H9 (cell line): Measurements from ENCODE around the gene VPS13A. TPM values are rescaled to one million over a fixed set of nuclear protein-coding genes. Genes with fewer than 3 reads are reported as not detected.

Experiments used
- DNase-seq: peaks from one replicate; pipeline ENCODE4 v3.0.0-alpha.2; 2017
- H2AFZ ChIP-seq: one replicate; pipeline ENCODE4 v1.6.1; 2013; ENCODE audit warnings: mild to moderate bottlenecking, low read length, control low read depth, moderate library complexity
- H2AK5ac ChIP-seq: 2 replicates; pipeline ENCODE4 v1.6.1; 2013; ENCODE audit warnings: low read length, control low read depth, mixed read lengths; ENCODE audit not compliant: insufficient read length
- H2BK120ac ChIP-seq: one replicate; pipeline ENCODE4 v1.6.1; 2013; ENCODE audit warnings: low read depth, mild to moderate bottlenecking, low read length, control low read depth, inconsistent platforms; ENCODE audit not compliant: poor library complexity, severe bottlenecking
- H2BK12ac ChIP-seq: 2 replicates; pipeline ENCODE4 v1.6.1; 2013; ENCODE audit warnings: low read length, control low read depth, mixed read lengths, low read depth; ENCODE audit not compliant: insufficient read length
- H2BK15ac ChIP-seq: 2 replicates; pipeline ENCODE4 v1.6.1; 2013; ENCODE audit warnings: low read depth, low read length, control low read depth
- H2BK20ac ChIP-seq: one replicate; pipeline ENCODE4 v1.6.1; 2013; ENCODE audit warnings: low read depth, mild to moderate bottlenecking, low read length, control low read depth, inconsistent platforms; ENCODE audit not compliant: poor library complexity, severe bottlenecking
- H2BK5ac ChIP-seq: 2 replicates; pipeline ENCODE4 v1.6.1; 2013; ENCODE audit warnings: low read length, control low read depth, mixed read lengths; ENCODE audit not compliant: insufficient read length
- H3K14ac ChIP-seq: 2 replicates; pipeline ENCODE4 v1.6.1; 2013; ENCODE audit warnings: low read length, control low read depth; ENCODE audit not compliant: insufficient read depth
- H3K18ac ChIP-seq: 2 replicates; pipeline ENCODE4 v1.6.1; 2013; ENCODE audit warnings: low read depth, mild to moderate bottlenecking, mixed read lengths, low read length, control low read depth; ENCODE audit not compliant: insufficient read length
- H3K23ac ChIP-seq: 2 replicates; pipeline ENCODE4 v1.6.1; 2013; ENCODE audit warnings: low read length, control low read depth, mixed read lengths, low read depth; ENCODE audit not compliant: insufficient read length
- H3K23me2 ChIP-seq: 2 replicates; pipeline ENCODE4 v1.6.1; 2013; ENCODE audit warnings: low read depth, mild to moderate bottlenecking, mixed read lengths, low read length, control low read depth; ENCODE audit not compliant: insufficient read length, poor library complexity, severe bottlenecking
- H3K27ac ChIP-seq: 2 replicates; pipeline ENCODE4 v1.5.1; 2013; ENCODE audit warnings: low read length, control low read depth, mixed read lengths, low read depth; ENCODE audit not compliant: insufficient read length
- H3K27me3 ChIP-seq: 2 replicates; pipeline ENCODE4 v1.6.1; 2013; ENCODE audit warnings: low read length, control low read depth, inconsistent platforms; ENCODE audit not compliant: insufficient read depth
- H3K4ac ChIP-seq: 2 replicates; pipeline ENCODE4 v1.6.1; 2013; ENCODE audit warnings: low read depth, mild to moderate bottlenecking, control low read depth, inconsistent platforms, low read length, moderate library complexity
- H3K4me1 ChIP-seq: 2 replicates; pipeline ENCODE4 v1.6.1; 2013; ENCODE audit warnings: low read length, control low read depth, inconsistent platforms; ENCODE audit not compliant: insufficient read depth
- H3K4me2 ChIP-seq: 2 replicates; pipeline ENCODE4 v1.6.1; 2013; ENCODE audit warnings: low read length, control low read depth, mixed read lengths; ENCODE audit not compliant: insufficient read length, insufficient read depth
- H3K56ac ChIP-seq: 2 replicates; pipeline ENCODE4 v1.6.1; 2013; ENCODE audit warnings: low read depth, mild to moderate bottlenecking, mixed read lengths, low read length, control low read depth; ENCODE audit not compliant: insufficient read length
- H3K79me1 ChIP-seq: 2 replicates; pipeline ENCODE4 v1.6.1; 2013; ENCODE audit warnings: low read depth, mild to moderate bottlenecking, moderate library complexity, low read length, control low read depth, inconsistent platforms; ENCODE audit not compliant: insufficient read depth, poor library complexity, severe bottlenecking
- H3K79me2 ChIP-seq: 2 replicates; pipeline ENCODE4 v1.6.1; 2013; ENCODE audit warnings: low read length, control low read depth, inconsistent platforms; ENCODE audit not compliant: insufficient read depth
- H3K9ac ChIP-seq: 2 replicates; pipeline ENCODE4 v1.6.1; 2013; ENCODE audit warnings: low read length, control low read depth, mixed read lengths; ENCODE audit not compliant: insufficient read length; ENCODE audit errors: extremely low read depth
- H3K9me3 ChIP-seq: one replicate; pipeline ENCODE4 v1.6.1; 2013; ENCODE audit warnings: low read depth, low read length, inconsistent platforms; ENCODE audit not compliant: control insufficient read depth
- H3T11ph ChIP-seq: one replicate; pipeline ENCODE4 v1.6.1; 2013; ENCODE audit warnings: mild to moderate bottlenecking, low read length, control low read depth, inconsistent platforms
- H4K20me1 ChIP-seq: one replicate; pipeline ENCODE4 v1.6.1; 2013; ENCODE audit not compliant: control insufficient read depth, insufficient read length, insufficient read depth
- H4K5ac ChIP-seq: 2 replicates; pipeline ENCODE4 v1.6.1; 2013; ENCODE audit warnings: low read depth, mild to moderate bottlenecking, mixed read lengths, low read length, control low read depth; ENCODE audit not compliant: insufficient read length
- H4K8ac ChIP-seq: replicated peaks from 2 replicates; pipeline ENCODE4 v1.6.1; 2013; ENCODE audit warnings: low read length, control low read depth, mixed read lengths, low read depth; ENCODE audit not compliant: insufficient read length
- H4K91ac ChIP-seq: 2 replicates; pipeline ENCODE4 v1.6.1; 2013; ENCODE audit warnings: low read depth, mild to moderate bottlenecking, moderate library complexity, mixed read lengths, low read length, control low read depth; ENCODE audit not compliant: insufficient read length
- H3K27ac Mint-ChIP-seq, 3 experiments: 2 replicates in 2 of 3; 3 replicates in 1 of 3; pipeline ENCODE4 v1.8.0; 2020 to 2021; ENCODE audit warnings: mixed read lengths in 3 of 3, mild to moderate bottlenecking in 1 of 3, moderate library complexity in 1 of 3
- H3K27me3 Mint-ChIP-seq: 2 replicates; pipeline ENCODE4 v1.8.0; 2021; ENCODE audit warnings: low read depth, mild to moderate bottlenecking, moderate library complexity, mixed read lengths
- H3K36me3 Mint-ChIP-seq, 3 experiments: 2 replicates in 2 of 3; 3 replicates in 1 of 3; pipeline ENCODE4 v1.8.0; 2020 to 2021; ENCODE audit warnings: low read depth in 3 of 3, mixed read lengths in 3 of 3; ENCODE audit not compliant: insufficient read depth in 1 of 3
- H3K4me1 Mint-ChIP-seq, 2 experiments: 2 replicates each; pipeline ENCODE4 v1.8.0; 2020; ENCODE audit warnings: mixed read lengths in 2 of 2
- H3K4me3 Mint-ChIP-seq, 2 experiments: 2 replicates in 1 of 2; 3 replicates in 1 of 2; pipeline ENCODE4 v1.8.0; 2020 to 2021; ENCODE audit warnings: mild to moderate bottlenecking in 2 of 2, mixed read lengths in 2 of 2, moderate library complexity in 1 of 2
- H3K9me3 Mint-ChIP-seq, 2 experiments: 2 replicates in 1 of 2; 3 replicates in 1 of 2; pipeline ENCODE4 v1.8.0; 2020; ENCODE audit warnings: mild to moderate bottlenecking in 2 of 2, mixed read lengths in 2 of 2, moderate library complexity in 1 of 2
- CTCF ChIP-seq: fragments of 200-600 bp; sonication (generic); conservative IDR thresholded peaks from 3 replicates; pipeline ENCODE4 v1.8.0; 2021; ENCODE audit warnings: antibody characterized with exemption, mild to moderate bottlenecking
- WGBS: extraction: QIAGEN DNeasy Blood & Tissue Kit; methylation state at CpG from one replicate; pipeline ENCODE4 v1.1.7; 2013; ENCODE audit warnings: missing lambda C conversion rate, low lambda C conversion rate, mixed read lengths; ENCODE audit not compliant: insufficient read length; ENCODE audit errors: extremely low coverage; 5-methylcytosine and 5-hydroxymethylcytosine counted together
- total RNA-seq: library from RNA; stranded (reverse); gene quantifications from 2 replicates; pipeline ENCODE4 v1.2.1, GENCODE V29; 2021

The VPS13A gene
- total RNA-seq, 1 experiment from 2014 or later = 34.0 TPM

- Histone ChIP-seq H3K4ac (no peak overlapping the region), H3K14ac (no peak overlapping the region), H3K56ac (no peak overlapping the region), H2AFZ (no peak overlapping the region), H2BK120ac (no peak overlapping the region), H3K18ac (no peak overlapping the region), H3K9ac (no peak overlapping the region), H4K91ac (no peak overlapping the region), H4K20me1 (no peaks in the 10 kb centered on the region), H3T11ph (no peak overlapping the region), H2BK12ac (no peak overlapping the region), H2BK15ac (no peak overlapping the region), H3K27me3 (no peaks in the 10 kb centered on the region), H4K5ac (no peak overlapping the region), H3K79me2 (no peaks in the 10 kb centered on the region), H3K23ac (no peak overlapping the region), H2BK5ac (no peak overlapping the region), H3K23me2 (no peaks in the 10 kb centered on the region), H3K27ac (no peak overlapping the region), H3K9me3 (no peaks in the 10 kb centered on the region), H3K79me1 (no peaks in the 10 kb centered on the region), H2BK20ac (no peak overlapping the region), H2AK5ac (no peak overlapping the region), H4K8ac (no peak overlapping the region), H3K4me2 (no peak overlapping the region), H3K4me1 (no peaks in the 10 kb centered on the region)
- H3K36me3 Mint-ChIP-seq = peaks cover 18 to 21% (median 19%) of the 10 kb centered on the region in 3 experiments
- no peak for TF ChIP-seq CTCF
- no peak overlapping the region for H3K4me3 Mint-ChIP-seq
- DNase-seq = no peak
- no peaks in the 10 kb centered on the region for H3K4me1 Mint-ChIP-seq
- WGBS = no CpG with 5 or more reads among the region's 2 CpGs
- peaks cover 7% of the 10 kb centered on the region in 2 experiments; a peak in 4 of 5 replicates for H3K9me3 Mint-ChIP-seq
- no peak overlapping the region for H3K27ac Mint-ChIP-seq
- no peaks in the 10 kb centered on the region for H3K27me3 Mint-ChIP-seq
Measured at GRCh38 chr9:77402286-77402685, 225.0 kb downstream of the VPS13A start.
